AG04450 (cell line): Measurements from ENCODE around the gene CCDC88B. TPM values are rescaled to one million over a fixed set of nuclear protein-coding genes. Genes with fewer than 3 reads are reported as not detected.

Experiments used
- CTCF ChIA-PET: fragments of 300-600, 350-600 bp; formaldehyde crosslinking; extraction: SDS; loops from one replicate; lab custom pipeline; 2022; ENCODE audit warnings: antibody characterized with exemption, inconsistent platforms; lab: Charles Lee
- POLR2A ChIA-PET: fragments of 350-600 bp; formaldehyde crosslinking; extraction: SDS; loops from one replicate; lab custom pipeline; 2021; ENCODE audit warnings: antibody characterized with exemption, inconsistent platforms; lab: Yijun Ruan, JAX
- DNase-seq: peaks from one replicate; pipeline ENCODE4 v3.0.0-alpha.2; 2011; ENCODE audit warnings: low read depth, low spot score
- H3K27ac ChIP-seq: one replicate; pipeline ENCODE4 v1.5.1; 2012; ENCODE audit warnings: low read depth, low read length, control low read depth
- H3K27me3 ChIP-seq: one replicate; pipeline ENCODE4 v1.6.0; 2012; ENCODE audit warnings: low read length; ENCODE audit not compliant: control insufficient read depth, insufficient read depth
- H3K4me3 ChIP-seq: 2 replicates; pipeline ENCODE4 v1.5.1; 2011; ENCODE audit warnings: mild to moderate bottlenecking, low read depth, low read length, control low read depth
- H3K9me3 ChIP-seq: 2 replicates; pipeline ENCODE4 v1.5.1; 2012; ENCODE audit warnings: low read length; ENCODE audit not compliant: control insufficient read depth, insufficient read depth
- CTCF ChIP-seq: IDR thresholded peaks from 2 replicates; pipeline ENCODE4 v1.5.1; 2011; ENCODE audit warnings: low read depth, low read length, control low read depth, inconsistent platforms
- polyA plus RNA-seq: library from polyadenylated mRNA; depleted of rRNA; stranded (reverse); fragments of >200 nt; gene quantifications from 2 replicates; pipeline ENCODE4 v1.2.3, GENCODE V29; 2011

The CCDC88B gene
- polyA plus RNA-seq, 1 experiment: 1.4 TPM

GRCh38 chr11:64316672-64317324, 23.2 kb upstream of the CCDC88B start:
- no peak for DNase-seq
- peak overlapping the region; percentile 90 for H3K4me3 ChIP-seq
- peak overlapping the region; percentile 96 for H3K27ac ChIP-seq
- no peaks in the 10 kb centered on the region; the same call in 1 of the 2 replicates for H3K9me3 ChIP-seq
- TF ChIP-seq CTCF: no peak
- ChIA-PET CTCF (interaction anchor here (1.2 to 2.5 kb wide), 7 partner anchors 12 to 133 kb away, joined by 4 to 38 read pairs (median 7); no protein-coding TSS in a partner anchor), POLR2A (interaction anchor here (0.6 to 1.9 kb wide), 11 partner anchors 8 to 135 kb away, joined by 3 to 10 read pairs (median 4); partner anchors contain the start of gene ESRRA)
- H3K27me3 ChIP-seq: no peaks in the 10 kb centered on the region

GRCh38 chr11:64317325-64317960, 22.6 kb upstream of the CCDC88B start, which contains the start of gene TRMT112:
Gene TRMT112 (minus strand): TSS chr11:64317559. CDS start chr11:64317526, 33 bp downstream.
- Histone ChIP-seq H3K27me3 (no peaks in the 10 kb centered on the region), H3K9me3 (no peaks in the 10 kb centered on the region; the same call in 1 of the 2 replicates), H3K4me3 (peak within 1 kb of the TSS; percentile 90), H3K27ac (peak within 1 kb of the TSS; percentile 96)
- DNase-seq: peak; percentile 92
- ChIA-PET POLR2A (interaction anchor here (0.6 to 1.9 kb wide), 16 partner anchors 9 to 136 kb away, joined by 3 to 10 read pairs (median 4); partner anchors contain the start of genes ESRRA and STIP1), CTCF (interaction anchor here (0.5 to 2.5 kb wide), 11 partner anchors 13 to 261 kb away, joined by 3 to 38 read pairs (median 4); no protein-coding TSS in a partner anchor)
- no peak; the same call in 1 of the 2 replicates for TF ChIP-seq CTCF

- peak; percentile 85 for DNase-seq
- POLR2A ChIA-PET: interaction anchor here (0.7 to 1.9 kb wide), 16 partner anchors 9 to 1319 kb away, joined by 3 to 10 read pairs (median 4); partner anchors contain the start of genes ESRRA and STIP1
Observed at GRCh38 chr11:64317961-64318765, 21.8 kb upstream of the CCDC88B start, which contains the start of gene PRDX5. Gene PRDX5 (plus strand): TSS chr11:64318121. CDS start chr11:64318216, 95 bp downstream.

More at GRCh38 chr11:64317961-64318765, 21.8 kb upstream of the CCDC88B start, which contains the start of gene PRDX5:
- peak within 1 kb of the TSS; percentile 96 for H3K27ac ChIP-seq
- peak; percentile 12; the same call in 1 of the 2 replicates for TF ChIP-seq CTCF
- no peaks in the 10 kb centered on the region for H3K27me3 ChIP-seq
- CTCF ChIA-PET: interaction anchor here (0.5 to 2.5 kb wide), 12 partner anchors 13 to 260 kb away, joined by 3 to 38 read pairs (median 4); no protein-coding TSS in a partner anchor
- H3K9me3 ChIP-seq: no peaks in the 10 kb centered on the region; the same call in 1 of the 2 replicates
- H3K4me3 ChIP-seq: peak within 1 kb of the TSS; percentile 90
